Measurements from ENCODE around the gene KLC1.

Gene KLC1

DNA sequence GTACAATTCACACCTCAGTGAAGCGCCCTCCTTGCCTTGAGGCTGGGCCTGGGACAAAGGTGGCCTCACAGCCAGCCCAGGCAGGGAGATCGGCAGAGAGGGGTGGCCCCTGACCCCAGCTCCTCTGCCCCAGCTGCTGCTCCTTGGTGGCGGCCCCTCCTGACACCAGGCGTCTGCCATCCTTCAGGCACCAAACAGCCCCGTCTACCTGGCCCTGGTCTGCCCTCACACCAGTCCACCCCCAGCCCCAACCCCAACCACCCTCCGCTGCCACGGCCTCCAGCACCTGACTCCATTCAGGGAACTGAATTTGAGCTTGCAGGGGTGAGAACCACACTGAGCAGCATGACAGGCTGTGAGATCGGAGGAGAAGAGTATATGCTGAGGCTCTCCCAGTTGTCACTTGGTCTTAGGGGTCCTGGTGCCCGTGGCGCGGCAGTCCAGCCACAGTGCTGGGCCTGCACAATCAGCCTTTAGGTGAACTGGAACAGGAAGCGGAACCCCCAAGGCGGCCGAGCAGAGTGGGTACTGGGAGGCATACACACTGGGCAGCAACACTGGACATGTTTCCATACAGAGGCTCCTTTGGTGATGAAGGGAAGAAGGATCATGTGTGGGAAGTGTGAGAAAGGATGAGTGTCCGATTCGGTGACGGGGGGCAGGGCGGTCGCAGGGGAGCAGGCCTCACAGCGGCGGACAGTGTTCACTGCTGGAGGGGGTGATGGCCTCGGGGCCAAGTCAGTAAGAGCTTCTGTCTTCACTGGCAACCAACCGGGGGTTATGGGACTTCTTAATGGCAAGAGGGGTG is 105.3 kb downstream of the KLC1 start:
- H3K4me3 ChIP-seq (ENCODE audit: low read length in 2 of 2) = no peak overlapping the region
- WGBS, 2 donors (ENCODE audit: extremely low coverage in 2 of 2, insufficient read length in 2 of 2, insufficient replicate concordance in 1 of 2) = no CpG with 5 or more reads among the region's 23 CpGs
- H2BK15ac ChIP-seq (ENCODE audit: low read length) = no peak overlapping the region
- H2AFZ ChIP-seq (ENCODE audit: low read length) = no peak overlapping the region
- no peak overlapping the region for H3K23ac ChIP-seq (ENCODE audit: low read depth, low read length, poor library complexity)
- peak overlapping the region; percentile 31 for H4K8ac ChIP-seq (ENCODE audit: low read depth, low read length)
- no peak overlapping the region for H3K4me2 ChIP-seq (ENCODE audit: insufficient read depth, low read length, poor library complexity, severe bottlenecking)
- H3K27ac ChIP-seq (replicated peaks; ENCODE audit: low read length) = no peak overlapping the region
- H3K9me3 ChIP-seq (replicated peaks in 1 of 2; ENCODE audit: control insufficient read depth in 2 of 2, insufficient read depth in 1 of 2, low read depth in 1 of 2, low read length in 2 of 2) = no peaks in the 10 kb centered on the region
- H3K36me3 ChIP-seq (replicated peaks in 1 of 2; ENCODE audit: control insufficient read depth in 2 of 2, insufficient read depth in 2 of 2, low read length in 2 of 2) = peaks cover 26 to 52% of the 10 kb centered on the region in 2 donors
- H3K4me1 ChIP-seq (ENCODE audit: control insufficient read depth in 2 of 2, insufficient read depth in 1 of 2, low read depth in 1 of 2, low read length in 2 of 2) = peaks cover 0 to 2% of the 10 kb centered on the region in 2 donors
- no peak overlapping the region for H3K18ac ChIP-seq (ENCODE audit: low read length)
- H3K4ac ChIP-seq (ENCODE audit: low read length) = no peak overlapping the region
- no peaks in the 10 kb centered on the region for H3K27me3 ChIP-seq (ENCODE audit: control insufficient read depth in 3 of 3, insufficient read depth in 3 of 3, low read depth in 1 of 3, low read length in 3 of 3)
- H3K14ac ChIP-seq (ENCODE audit: low read length) = no peak overlapping the region
- H2AK5ac ChIP-seq (ENCODE audit: low read depth, low read length) = no peak overlapping the region
- H2BK5ac ChIP-seq (ENCODE audit: low read length) = no peak overlapping the region
- DNase-seq (ENCODE audit: low spot score) = no peak
- H3K9ac ChIP-seq (ENCODE audit: low read depth, low read length, poor library complexity) = no peak overlapping the region
- H4K91ac ChIP-seq (ENCODE audit: low read depth, low read length, poor library complexity) = no peak overlapping the region
- H2BK120ac ChIP-seq (ENCODE audit: low read depth, low read length) = no peak overlapping the region
- H2BK12ac ChIP-seq (ENCODE audit: low read length) = no peak overlapping the region
- peaks cover 15% of the 10 kb centered on the region for H3K79me1 ChIP-seq (ENCODE audit: low read depth, low read length)

- H3K9ac ChIP-seq (ENCODE audit: low read depth, low read length, poor library complexity) = no peak overlapping the region
- H3K27me3 ChIP-seq (ENCODE audit: control insufficient read depth in 3 of 3, insufficient read depth in 3 of 3, low read depth in 1 of 3, low read length in 3 of 3) = no peaks in the 10 kb centered on the region
- peaks cover 21 to 44% of the 10 kb centered on the region in 2 donors for H3K36me3 ChIP-seq (replicated peaks in 1 of 2; ENCODE audit: control insufficient read depth in 2 of 2, insufficient read depth in 2 of 2, low read length in 2 of 2)
- no peak overlapping the region for H3K18ac ChIP-seq (ENCODE audit: low read length)
- H2BK12ac ChIP-seq (ENCODE audit: low read length) = no peak overlapping the region
- no CpG with 5 or more reads among the region's 12 CpGs for WGBS, 2 donors (ENCODE audit: extremely low coverage in 2 of 2, insufficient read length in 2 of 2, insufficient replicate concordance in 1 of 2)
- H3K23ac ChIP-seq (ENCODE audit: low read depth, low read length, poor library complexity) = no peak overlapping the region
- H3K27ac ChIP-seq (replicated peaks; ENCODE audit: low read length) = no peak overlapping the region
- H3K4ac ChIP-seq (ENCODE audit: low read length) = no peak overlapping the region
- H2AK5ac ChIP-seq (ENCODE audit: low read depth, low read length) = peak overlapping the region; percentile 11
- no peak overlapping the region for H4K8ac ChIP-seq (ENCODE audit: low read depth, low read length)
- H3K14ac ChIP-seq (ENCODE audit: low read length) = no peak overlapping the region
- no peak overlapping the region for H3K4me3 ChIP-seq (ENCODE audit: low read length in 2 of 2)
- peaks cover 0 to 2% of the 10 kb centered on the region in 2 donors for H3K4me1 ChIP-seq (ENCODE audit: control insufficient read depth in 2 of 2, insufficient read depth in 1 of 2, low read depth in 1 of 2, low read length in 2 of 2)
- peaks cover 11% of the 10 kb centered on the region for H3K79me1 ChIP-seq (ENCODE audit: low read depth, low read length)
- H2BK15ac ChIP-seq (ENCODE audit: low read length) = no peak overlapping the region
- H2BK5ac ChIP-seq (ENCODE audit: low read length) = peak overlapping the region; percentile 48
- DNase-seq (ENCODE audit: low spot score) = no peak
- no peak overlapping the region for H2AFZ ChIP-seq (ENCODE audit: low read length)
- H3K9me3 ChIP-seq (replicated peaks in 1 of 2; ENCODE audit: control insufficient read depth in 2 of 2, insufficient read depth in 1 of 2, low read depth in 1 of 2, low read length in 2 of 2) = no peaks in the 10 kb centered on the region
- no peak overlapping the region for H2BK120ac ChIP-seq (ENCODE audit: low read depth, low read length)
- no peak overlapping the region for H3K4me2 ChIP-seq (ENCODE audit: insufficient read depth, low read length, poor library complexity, severe bottlenecking)
- H4K91ac ChIP-seq (ENCODE audit: low read depth, low read length, poor library complexity) = no peak overlapping the region
These were observed 106.0 kb downstream of the KLC1 start for GRCh38 chr14:103735022-103735421.

DNA sequence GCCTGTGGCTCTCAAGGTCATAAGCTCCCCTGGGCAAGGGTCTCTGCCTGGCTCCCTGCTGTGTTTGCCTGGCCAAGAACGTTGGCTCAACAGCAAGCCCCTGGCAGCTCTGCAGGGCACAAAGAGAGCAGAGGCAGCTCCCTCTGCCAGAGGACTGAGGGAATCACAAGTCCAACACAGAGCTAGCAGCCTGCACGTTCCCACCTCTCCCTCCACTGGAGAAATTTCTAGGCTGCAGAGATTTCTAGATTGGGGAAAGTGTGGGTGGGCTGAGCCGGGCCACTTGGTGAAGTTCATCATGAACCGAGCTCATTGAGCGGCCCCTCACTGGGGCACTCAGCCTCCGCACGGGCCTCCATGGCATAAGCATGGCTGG is 106.4 kb downstream of the KLC1 start:
- H3K79me1 ChIP-seq (ENCODE audit: low read depth, low read length) = peaks cover 8% of the 10 kb centered on the region

GRCh38 chr14:103735815-103736545 is 107.0 kb downstream of the KLC1 start:
- peak overlapping the region; percentile 48 for H2BK5ac ChIP-seq (ENCODE audit: low read length)
- DNase-seq (ENCODE audit: low spot score) = no peak
- peaks cover 0 to 2% of the 10 kb centered on the region in 2 donors for H3K4me1 ChIP-seq (ENCODE audit: control insufficient read depth in 2 of 2, insufficient read depth in 1 of 2, low read depth in 1 of 2, low read length in 2 of 2)
- H3K4ac ChIP-seq (ENCODE audit: low read length) = no peak overlapping the region
- no peaks in the 10 kb centered on the region for H3K9me3 ChIP-seq (replicated peaks in 1 of 2; ENCODE audit: control insufficient read depth in 2 of 2, insufficient read depth in 1 of 2, low read depth in 1 of 2, low read length in 2 of 2)
- H2BK15ac ChIP-seq (ENCODE audit: low read length) = no peak overlapping the region
- no peak overlapping the region for H4K91ac ChIP-seq (ENCODE audit: low read depth, low read length, poor library complexity)
- no peak overlapping the region for H4K8ac ChIP-seq (ENCODE audit: low read depth, low read length)
- no peak overlapping the region for H3K4me2 ChIP-seq (ENCODE audit: insufficient read depth, low read length, poor library complexity, severe bottlenecking)
- peak overlapping the region; percentile 17 for H3K23ac ChIP-seq (ENCODE audit: low read depth, low read length, poor library complexity)
- H3K79me1 ChIP-seq (ENCODE audit: low read depth, low read length) = peaks cover 4% of the 10 kb centered on the region
- H3K27me3 ChIP-seq (ENCODE audit: control insufficient read depth in 3 of 3, insufficient read depth in 3 of 3, low read depth in 1 of 3, low read length in 3 of 3) = no peaks in the 10 kb centered on the region
- H2BK120ac ChIP-seq (ENCODE audit: low read depth, low read length) = no peak overlapping the region
- no peak overlapping the region for H2AFZ ChIP-seq (ENCODE audit: low read length)
- H3K4me3 ChIP-seq (ENCODE audit: low read length in 2 of 2) = peak overlapping the region in 1 of 2 donors; percentile 1
- H2AK5ac ChIP-seq (ENCODE audit: low read depth, low read length) = no peak overlapping the region
- H3K14ac ChIP-seq (ENCODE audit: low read length) = peak overlapping the region; percentile 84
- peaks cover 18 to 36% of the 10 kb centered on the region in 2 donors for H3K36me3 ChIP-seq (replicated peaks in 1 of 2; ENCODE audit: control insufficient read depth in 2 of 2, insufficient read depth in 2 of 2, low read length in 2 of 2)
- WGBS, 2 donors (ENCODE audit: extremely low coverage in 2 of 2, insufficient read length in 2 of 2, insufficient replicate concordance in 1 of 2) = no CpG with 5 or more reads among the region's 22 CpGs
- H3K18ac ChIP-seq (ENCODE audit: low read length) = peak overlapping the region; percentile 25
- peak overlapping the region; percentile 18 for H2BK12ac ChIP-seq (ENCODE audit: low read length)
- peak overlapping the region; percentile 26 for H3K9ac ChIP-seq (ENCODE audit: low read depth, low read length, poor library complexity)
- no peak overlapping the region for H3K27ac ChIP-seq (replicated peaks; ENCODE audit: low read length)

More for the DNA sequence above, 106.4 kb downstream of the KLC1 start:
- Histone ChIP-seq H2BK5ac (ENCODE audit: low read length) (peak overlapping the region; percentile 48), H4K91ac (ENCODE audit: low read depth, low read length, poor library complexity) (no peak overlapping the region), H3K4me3 (ENCODE audit: low read length in 2 of 2) (no peak overlapping the region), H2AFZ (ENCODE audit: low read length) (no peak overlapping the region), H3K4me1 (ENCODE audit: control insufficient read depth in 2 of 2, insufficient read depth in 1 of 2, low read depth in 1 of 2, low read length in 2 of 2) (peaks cover 0 to 2% of the 10 kb centered on the region in 2 donors), H3K27ac (replicated peaks; ENCODE audit: low read length) (no peak overlapping the region), H3K4ac (ENCODE audit: low read length) (no peak overlapping the region), H3K27me3 (ENCODE audit: control insufficient read depth in 3 of 3, insufficient read depth in 3 of 3, low read depth in 1 of 3, low read length in 3 of 3) (no peaks in the 10 kb centered on the region), H2BK120ac (ENCODE audit: low read depth, low read length) (no peak overlapping the region), H3K4me2 (ENCODE audit: insufficient read depth, low read length, poor library complexity, severe bottlenecking) (no peak overlapping the region), H2AK5ac (ENCODE audit: low read depth, low read length) (no peak overlapping the region), H4K8ac (ENCODE audit: low read depth, low read length) (no peak overlapping the region), H3K9me3 (replicated peaks in 1 of 2; ENCODE audit: control insufficient read depth in 2 of 2, insufficient read depth in 1 of 2, low read depth in 1 of 2, low read length in 2 of 2) (no peaks in the 10 kb centered on the region), H3K36me3 (replicated peaks in 1 of 2; ENCODE audit: control insufficient read depth in 2 of 2, insufficient read depth in 2 of 2, low read length in 2 of 2) (peaks cover 18 to 41% of the 10 kb centered on the region in 2 donors), H3K14ac (ENCODE audit: low read length) (peak overlapping the region; percentile 84), H3K23ac (ENCODE audit: low read depth, low read length, poor library complexity) (no peak overlapping the region), H2BK12ac (ENCODE audit: low read length) (no peak overlapping the region), H3K18ac (ENCODE audit: low read length) (no peak overlapping the region), H2BK15ac (ENCODE audit: low read length) (no peak overlapping the region), H3K9ac (ENCODE audit: low read depth, low read length, poor library complexity) (no peak overlapping the region)
- no peak for DNase-seq (ENCODE audit: low spot score)
- no CpG with 5 or more reads among the region's 7 CpGs for WGBS, 2 donors (ENCODE audit: extremely low coverage in 2 of 2, insufficient read length in 2 of 2, insufficient replicate concordance in 1 of 2)

Data from neuronal stem cell (in vitro differentiated cells).